GM19035 (cell line): Measurements from ENCODE around the gene PPTC7.

Experiments
- ATAC-seq: cut with Tn5 transposase; IDR thresholded peaks from one replicate; pipeline ENCODE4 v1.9.1; 2021; ENCODE audit not compliant: unreplicated experiment

The PPTC7 gene

DNA sequence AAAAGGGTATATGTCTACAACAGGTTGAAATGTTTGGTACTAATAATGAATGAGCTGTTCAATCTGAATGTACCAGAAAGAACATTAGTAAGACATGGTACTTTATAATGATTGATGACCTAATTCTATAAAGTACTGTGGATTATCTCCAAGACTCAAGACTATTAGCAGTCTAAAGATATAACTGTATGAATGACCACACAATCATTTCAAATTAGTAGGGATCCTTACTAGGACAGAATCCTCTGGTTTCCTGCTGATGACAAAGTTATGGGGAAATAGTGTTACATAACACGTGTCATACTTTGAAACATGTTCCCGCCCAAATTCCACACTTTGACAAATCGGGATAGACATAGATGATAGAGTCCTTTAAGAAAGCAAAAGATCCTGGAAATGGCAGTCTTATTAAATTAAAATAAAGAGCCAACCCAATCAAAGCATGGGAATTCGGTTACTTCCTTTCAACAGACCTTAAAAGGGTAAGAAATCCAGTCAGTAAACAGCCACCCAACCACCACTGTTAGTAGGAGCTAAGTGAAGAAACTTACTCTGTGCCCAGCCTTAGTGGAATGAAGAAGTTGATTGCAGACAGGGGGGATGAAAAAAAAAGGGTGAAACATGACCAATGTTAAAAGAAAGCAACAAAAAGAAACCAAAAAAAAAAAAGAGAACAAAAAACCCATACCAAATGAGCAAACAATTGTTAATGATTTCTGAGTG, 84.0 kb downstream of the PPTC7 start:
- no peak for ATAC-seq
